Memory B cell (primary cell): ENCODE results near the gene TAF5L.

Experiments
- ATAC-seq: fragments of 150-1000 bp; cut with Tn5 transposase; 2 replicates; pipeline ENCODE4 v1.10.0; 2021; ENCODE audit warnings: low read depth, mild to moderate bottlenecking, moderate library complexity
- DNase-seq, 2 donors: peaks; one replicate each; pipeline ENCODE4 v3.0.0; 2022; ENCODE audit warnings: low spot score in 2 of 2
- H3K27ac Mint-ChIP-seq: one replicate; pipeline ENCODE4 v1.8.0; 2022; ENCODE audit warnings: mild to moderate bottlenecking, moderate library complexity, mixed read lengths
- H3K27me3 Mint-ChIP-seq: one replicate; pipeline ENCODE4 v1.8.0; 2022; ENCODE audit warnings: mixed read lengths
- H3K36me3 Mint-ChIP-seq: one replicate; pipeline ENCODE4 v1.8.0; 2022; ENCODE audit warnings: mild to moderate bottlenecking, mixed read lengths
- H3K4me1 Mint-ChIP-seq: one replicate; pipeline ENCODE4 v1.8.0; 2022; ENCODE audit warnings: mixed read lengths
- H3K4me3 Mint-ChIP-seq: one replicate; pipeline ENCODE4 v1.8.0; 2022; ENCODE audit warnings: mild to moderate bottlenecking, moderate library complexity, mixed read lengths
- H3K9me3 Mint-ChIP-seq: one replicate; pipeline ENCODE4 v1.8.0; 2022; ENCODE audit warnings: mixed read lengths

TAF5L gene

GRCh38 chr1:229582011-229582694 lies 43.8 kb downstream of the TAF5L start:
- Mint-ChIP-seq H3K4me3 (no peak overlapping the region), H3K27ac (no peak overlapping the region), H3K27me3 (no peaks in the 10 kb centered on the region), H3K36me3 (no peaks in the 10 kb centered on the region), H3K9me3 (no peaks in the 10 kb centered on the region), H3K4me1 (peaks cover 18% of the 10 kb centered on the region)
- no peak for DNase-seq
- no peak for ATAC-seq

GRCh38 chr1:229581485-229581884 lies 44.4 kb downstream of the TAF5L start:
- no peaks in the 10 kb centered on the region for H3K9me3 Mint-ChIP-seq
- H3K4me3 Mint-ChIP-seq: no peak overlapping the region
- ATAC-seq (no peak), DNase-seq (no peak)
- peaks cover 17% of the 10 kb centered on the region for H3K4me1 Mint-ChIP-seq
- no peaks in the 10 kb centered on the region for H3K36me3 Mint-ChIP-seq
- H3K27ac Mint-ChIP-seq: no peak overlapping the region
- H3K27me3 Mint-ChIP-seq: no peaks in the 10 kb centered on the region

- ATAC-seq (peak; percentile 96), DNase-seq (peak; percentile 5 to 13)
- Mint-ChIP-seq H3K27ac (peak overlapping the region; percentile 45), H3K4me1 (peaks cover 17% of the 10 kb centered on the region), H3K27me3 (no peaks in the 10 kb centered on the region), H3K4me3 (peak overlapping the region; percentile 76), H3K9me3 (no peaks in the 10 kb centered on the region), H3K36me3 (no peaks in the 10 kb centered on the region)
These were observed 46.8 kb downstream of the TAF5L start for GRCh38 chr1:229579059-229579673.

GRCh38 chr1:229578168-229579058 lies 47.5 kb downstream of the TAF5L start:
- H3K4me3 Mint-ChIP-seq: peak overlapping the region; percentile 76
- H3K36me3 Mint-ChIP-seq: no peaks in the 10 kb centered on the region
- H3K27ac Mint-ChIP-seq: peak overlapping the region; percentile 45
- DNase-seq (no peak), ATAC-seq (peak; percentile 54)
- H3K27me3 Mint-ChIP-seq: no peaks in the 10 kb centered on the region
- peaks cover 17% of the 10 kb centered on the region for H3K4me1 Mint-ChIP-seq
- no peaks in the 10 kb centered on the region for H3K9me3 Mint-ChIP-seq

GRCh38 chr1:229574679-229575442 lies 51.1 kb downstream of the TAF5L start:
- Mint-ChIP-seq H3K27ac (no peak overlapping the region), H3K9me3 (no peaks in the 10 kb centered on the region), H3K27me3 (no peaks in the 10 kb centered on the region), H3K4me3 (no peak overlapping the region), H3K4me1 (peaks cover 20% of the 10 kb centered on the region), H3K36me3 (no peaks in the 10 kb centered on the region)
- ATAC-seq (no peak), DNase-seq (no peak)

- no peaks in the 10 kb centered on the region for H3K9me3 Mint-ChIP-seq
- no peak overlapping the region for H3K4me3 Mint-ChIP-seq
- no peaks in the 10 kb centered on the region for H3K27me3 Mint-ChIP-seq
These were observed 53.6 kb downstream of the TAF5L start for GRCh38 chr1:229572286-229572685.

GRCh38 chr1:229570891-229571516 lies 54.9 kb downstream of the TAF5L start:
- no peaks in the 10 kb centered on the region for H3K36me3 Mint-ChIP-seq
- H3K27ac Mint-ChIP-seq: no peak overlapping the region
- ATAC-seq: no peak
- DNase-seq: no peak
- no peaks in the 10 kb centered on the region for H3K9me3 Mint-ChIP-seq
- no peak overlapping the region for H3K4me3 Mint-ChIP-seq
- H3K27me3 Mint-ChIP-seq: no peaks in the 10 kb centered on the region
- peaks cover 4% of the 10 kb centered on the region for H3K4me1 Mint-ChIP-seq

More at GRCh38 chr1:229572286-229572685, 53.6 kb downstream of the TAF5L start:
- H3K4me1 Mint-ChIP-seq: peaks cover 4% of the 10 kb centered on the region
- ATAC-seq: no peak
- no peaks in the 10 kb centered on the region for H3K36me3 Mint-ChIP-seq
- no peak overlapping the region for H3K27ac Mint-ChIP-seq
- no peak for DNase-seq

- H3K27ac Mint-ChIP-seq: no peak overlapping the region
These were observed 55.6 kb downstream of the TAF5L start for GRCh38 chr1:229570305-229570704.

GRCh38 chr1:229567109-229567868 lies 58.6 kb downstream of the TAF5L start:
- Mint-ChIP-seq H3K9me3 (no peaks in the 10 kb centered on the region), H3K36me3 (no peaks in the 10 kb centered on the region), H3K27me3 (no peaks in the 10 kb centered on the region), H3K4me1 (peaks cover 1% of the 10 kb centered on the region), H3K27ac (no peak overlapping the region), H3K4me3 (no peak overlapping the region)
- no peak for ATAC-seq
- no peak for DNase-seq

More at GRCh38 chr1:229570305-229570704, 55.6 kb downstream of the TAF5L start:
- H3K36me3 Mint-ChIP-seq: no peaks in the 10 kb centered on the region
- H3K4me1 Mint-ChIP-seq: peaks cover 4% of the 10 kb centered on the region
- H3K9me3 Mint-ChIP-seq: no peaks in the 10 kb centered on the region
- no peak for DNase-seq
- H3K27me3 Mint-ChIP-seq: no peaks in the 10 kb centered on the region
- no peak overlapping the region for H3K4me3 Mint-ChIP-seq
- ATAC-seq: no peak

GRCh38 chr1:229563701-229564100 lies 62.2 kb downstream of the TAF5L start:
- Mint-ChIP-seq H3K4me1 (peaks cover 6% of the 10 kb centered on the region), H3K27ac (no peak overlapping the region), H3K27me3 (no peaks in the 10 kb centered on the region), H3K9me3 (no peaks in the 10 kb centered on the region), H3K36me3 (no peaks in the 10 kb centered on the region), H3K4me3 (no peak overlapping the region)
- ATAC-seq: no peak
- no peak for DNase-seq

GRCh38 chr1:229563241-229563640 lies 62.7 kb downstream of the TAF5L start:
- DNase-seq (no peak), ATAC-seq (no peak)
- Mint-ChIP-seq H3K27me3 (no peaks in the 10 kb centered on the region), H3K4me3 (no peak overlapping the region), H3K9me3 (no peaks in the 10 kb centered on the region), H3K27ac (no peak overlapping the region), H3K36me3 (no peaks in the 10 kb centered on the region), H3K4me1 (peaks cover 6% of the 10 kb centered on the region)

- DNase-seq (no peak), ATAC-seq (no peak)
- Mint-ChIP-seq H3K4me3 (no peak overlapping the region), H3K27ac (no peak overlapping the region), H3K9me3 (no peaks in the 10 kb centered on the region), H3K4me1 (peaks cover 7% of the 10 kb centered on the region), H3K36me3 (no peaks in the 10 kb centered on the region), H3K27me3 (no peaks in the 10 kb centered on the region)
These were observed 63.2 kb downstream of the TAF5L start for GRCh38 chr1:229562686-229563085.

- H3K27me3 Mint-ChIP-seq: no peaks in the 10 kb centered on the region
- peaks cover 16% of the 10 kb centered on the region for H3K4me1 Mint-ChIP-seq
- DNase-seq: no peak
- H3K36me3 Mint-ChIP-seq: no peaks in the 10 kb centered on the region
- H3K4me3 Mint-ChIP-seq: no peak overlapping the region
- ATAC-seq: no peak
- H3K27ac Mint-ChIP-seq: no peak overlapping the region
- no peaks in the 10 kb centered on the region for H3K9me3 Mint-ChIP-seq
These were observed 64.8 kb downstream of the TAF5L start for GRCh38 chr1:229561141-229561540.
